OCI-LY7 (cell line): Measurements from ENCODE around the gene KRT28. TPM values are rescaled to one million over a fixed set of nuclear protein-coding genes. Genes with fewer than 3 reads are reported as not detected.

Experiments
- BruUV-seq: library from RNA; stranded (reverse); fragments of 400-500 nt; replicated peaks from 2 replicates; lab custom pipeline; 2021; lab: Mats Ljungman, UMichigan
- CTCF ChIA-PET: fragments of 300-600 bp; sonication (Branson Sonifier 250); formaldehyde crosslinking; loops from one replicate; lab custom pipeline; 2022; ENCODE audit warnings: antibody characterized with exemption; ENCODE audit not compliant: unreplicated experiment; lab: Charles Lee
- POLR2A ChIA-PET: fragments of 300-600 bp; sonication (Branson Sonifier 250); formaldehyde crosslinking; loops from one replicate; lab custom pipeline; 2022; ENCODE audit warnings: antibody characterized with exemption; lab: Charles Lee
- DNase-seq: peaks from one replicate; pipeline ENCODE4 v3.0.0-alpha.2; 2015; ENCODE audit warnings: low spot score
- H2AFZ ChIP-seq: fragments of 200-600 bp; sonication (generic), shearing (Covaris generic); 2 replicates; pipeline ENCODE4 v1.6.1; 2014; ENCODE audit warnings: mild to moderate bottlenecking, antibody characterized with exemption, low read length, moderate library complexity
- H3K27ac ChIP-seq: fragments of 200-600 bp; sonication (generic); 2 replicates; pipeline ENCODE4 v1.5.1; 2014; ENCODE audit warnings: mixed run types, low read depth, mild to moderate bottlenecking, moderate library complexity, low read length, inconsistent platforms; ENCODE audit not compliant: poor library complexity, severe bottlenecking
- H3K36me3 ChIP-seq: fragments of 200-600 bp; sonication (generic); 2 replicates; pipeline ENCODE4 v1.6.1; 2014; ENCODE audit warnings: mild to moderate bottlenecking, antibody characterized with exemption, low read length, moderate library complexity, mixed read lengths; ENCODE audit not compliant: insufficient read depth
- H3K4me1 ChIP-seq: fragments of 200-600 bp; sonication (generic); 2 replicates; pipeline ENCODE4 v1.5.1; 2014; ENCODE audit warnings: mild to moderate bottlenecking, low read length; ENCODE audit not compliant: insufficient read depth, poor library complexity, severe bottlenecking
- H3K4me2 ChIP-seq: fragments of 200-600 bp; sonication (generic); 2 replicates; pipeline ENCODE4 v1.6.1; 2014; ENCODE audit warnings: mild to moderate bottlenecking, low read length
- H3K4me3 ChIP-seq: fragments of 200-600 bp; sonication (generic); 2 replicates; pipeline ENCODE4 v1.5.1; 2014; ENCODE audit warnings: mild to moderate bottlenecking, low read depth, low read length; ENCODE audit not compliant: poor library complexity, severe bottlenecking
- H3K79me2 ChIP-seq: fragments of 200-600 bp; sonication (generic); 2 replicates; pipeline ENCODE4 v1.6.1; 2016; ENCODE audit warnings: low read depth, mild to moderate bottlenecking, low read length, moderate library complexity, mixed read lengths; ENCODE audit not compliant: insufficient read depth
- H3K9me2 ChIP-seq: fragments of 200-600 bp; sonication (generic); 2 replicates; pipeline ENCODE4 v1.6.1; 2016; ENCODE audit warnings: mild to moderate bottlenecking, low read length, mixed read lengths; ENCODE audit not compliant: insufficient read depth
- H3K9me3 ChIP-seq: fragments of 200-600 bp; sonication (generic); 2 replicates; pipeline ENCODE4 v1.6.1; 2014; ENCODE audit warnings: mild to moderate bottlenecking, mixed run types, low read length, mixed read lengths
- H4K20me1 ChIP-seq: fragments of 200-600 bp; sonication (generic); 2 replicates; pipeline ENCODE4 v1.6.1; 2014; ENCODE audit warnings: mild to moderate bottlenecking, antibody characterized with exemption, low read length, moderate library complexity, mixed read lengths; ENCODE audit not compliant: insufficient read depth
- CTCF ChIP-seq: fragments of 200-600 bp; sonication (generic); conservative IDR thresholded peaks from 2 replicates; pipeline ENCODE4 v1.5.1; 2014; ENCODE audit warnings: mild to moderate bottlenecking, antibody characterized with exemption, low read length, moderate library complexity, mixed read lengths
- EZH2phosphoT487 ChIP-seq: fragments of 200-600 bp; sonication (generic); IDR thresholded peaks from 2 replicates; pipeline ENCODE4 v1.6.1; 2018; ENCODE audit warnings: low read depth, borderline replicate concordance, mild to moderate bottlenecking, mixed run types, antibody characterized with exemption, low read length, moderate library complexity, mixed read lengths
- intact Hi-C: fragments of 100-400 bp; cut with micrococcal nuclease; formaldehyde crosslinking; loops from one replicate; pipeline ENCODE4 v1.10.0; 2022; ENCODE audit not compliant: unreplicated experiment
- total RNA-seq, 2 experiments: library from RNA; depleted of rRNA in 1 of 2; stranded (reverse); fragments of >200 nt in 1 of 2; shearing (Covaris generic) in 1 of 2; gene quantifications; 2 replicates each; pipeline ENCODE4 v1.2.3, GENCODE V29; 2014 to 2022

KRT28 gene
- total RNA-seq, 2 experiments from 2014 or later, result not detected

GRCh38 chr17:40809721-40810421 lies 10.1 kb upstream of the KRT28 start:
- TF ChIP-seq EZH2phosphoT487 (no peak), CTCF (no peak)
- Histone ChIP-seq H3K36me3 (no peaks in the 10 kb centered on the region), H2AFZ (no peak overlapping the region), H3K4me3 (no peak overlapping the region), H3K4me2 (no peak overlapping the region), H3K4me1 (no peaks in the 10 kb centered on the region), H3K79me2 (no peaks in the 10 kb centered on the region), H3K27ac (no peak overlapping the region), H3K9me2 (no peaks in the 10 kb centered on the region), H4K20me1 (no peaks in the 10 kb centered on the region), H3K9me3 (no peaks in the 10 kb centered on the region)
- intact Hi-C loops, result loop anchor here (10.0 kb wide), 1 partner anchor 515 kb away; no protein-coding TSS in a partner anchor
- DNase-seq, result no peak
- BruUV-seq, result no TSS peak
- ChIA-PET CTCF (no interaction called here), POLR2A (interaction anchor here (0.6 kb wide), 1 partner anchor 421 kb away, joined by 3 read pairs; no protein-coding TSS in a partner anchor)

- Histone ChIP-seq H3K4me3 (no peak overlapping the region), H3K4me1 (no peaks in the 10 kb centered on the region), H3K9me2 (no peaks in the 10 kb centered on the region), H3K9me3 (no peaks in the 10 kb centered on the region), H3K36me3 (no peaks in the 10 kb centered on the region), H2AFZ (no peak overlapping the region), H3K4me2 (no peak overlapping the region), H4K20me1 (no peaks in the 10 kb centered on the region), H3K27ac (no peak overlapping the region), H3K79me2 (no peaks in the 10 kb centered on the region)
- ChIA-PET POLR2A (interaction anchor here (0.6 kb wide), 1 partner anchor 27 kb away, joined by 3 read pairs; no protein-coding TSS in a partner anchor), CTCF (no interaction called here)
- BruUV-seq, result no TSS peak
- DNase-seq, result no peak
- TF ChIP-seq CTCF, result no peak
- intact Hi-C loops, result loop anchor here (10.0 kb wide), 1 partner anchor 519 kb away; no protein-coding TSS in a partner anchor
Observed at GRCh38 chr17:40806131-40806530, 6.4 kb upstream of the KRT28 start.

GRCh38 chr17:40803617-40804082 lies 3.9 kb upstream of the KRT28 start:
- H3K4me2 ChIP-seq, result no peak overlapping the region

More at GRCh38 chr17:40803617-40804082, 3.9 kb upstream of the KRT28 start:
- BruUV-seq, result no TSS peak
- H3K79me2 ChIP-seq, result no peaks in the 10 kb centered on the region
- H3K36me3 ChIP-seq, result no peaks in the 10 kb centered on the region
- POLR2A ChIA-PET, result no interaction called here
- H3K9me2 ChIP-seq, result no peaks in the 10 kb centered on the region
- H3K27ac ChIP-seq, result no peak overlapping the region
- peak; percentile 62 for DNase-seq
- H4K20me1 ChIP-seq, result no peaks in the 10 kb centered on the region
- intact Hi-C loops, result loop anchor here (5.0 to 10.0 kb wide), 4 partner anchors 104 to 859 kb away; no protein-coding TSS in a partner anchor
- TF ChIP-seq CTCF (peak; percentile 93), EZH2phosphoT487 (no peak)
- no peak overlapping the region for H2AFZ ChIP-seq
- no peaks in the 10 kb centered on the region for H3K4me1 ChIP-seq
- H3K9me3 ChIP-seq, result no peaks in the 10 kb centered on the region
- CTCF ChIA-PET, result no interaction called here
- no peak overlapping the region for H3K4me3 ChIP-seq
